H1 (cell line): ENCODE results near the gene SLC10A6.

Experiments
- E2F6 ChIP-seq: IDR thresholded peaks from 2 replicates; pipeline ENCODE4 v1.6.1; 2012; ENCODE audit warnings: inconsistent platforms
- JUND ChIP-seq: IDR thresholded peaks from 2 replicates; pipeline ENCODE4 v1.6.1; 2011; ENCODE audit warnings: mild to moderate bottlenecking, improper control_type of control experiment, low read length
- SUZ12 ChIP-seq: fragments of 200-600 bp; sonication (generic); IDR thresholded peaks from 2 replicates; pipeline ENCODE4 v1.6.1; 2012; ENCODE audit warnings: mild to moderate bottlenecking, inconsistent platforms, low read length, moderate library complexity, mixed read lengths

- no peak for TF ChIP-seq JUND
- no peak for TF ChIP-seq SUZ12
- no peak for TF ChIP-seq E2F6
These were observed 27.0 kb downstream of the SLC10A6 start for GRCh38 chr4:86822136-86822535.
